RPMI8226 (cell line): ENCODE results near the gene SLC1A7.

ENCODE experiments used
- DNase-seq: peaks from one replicate; pipeline ENCODE4 v3.0.0-alpha.2; 2015

SLC1A7 gene

DNA sequence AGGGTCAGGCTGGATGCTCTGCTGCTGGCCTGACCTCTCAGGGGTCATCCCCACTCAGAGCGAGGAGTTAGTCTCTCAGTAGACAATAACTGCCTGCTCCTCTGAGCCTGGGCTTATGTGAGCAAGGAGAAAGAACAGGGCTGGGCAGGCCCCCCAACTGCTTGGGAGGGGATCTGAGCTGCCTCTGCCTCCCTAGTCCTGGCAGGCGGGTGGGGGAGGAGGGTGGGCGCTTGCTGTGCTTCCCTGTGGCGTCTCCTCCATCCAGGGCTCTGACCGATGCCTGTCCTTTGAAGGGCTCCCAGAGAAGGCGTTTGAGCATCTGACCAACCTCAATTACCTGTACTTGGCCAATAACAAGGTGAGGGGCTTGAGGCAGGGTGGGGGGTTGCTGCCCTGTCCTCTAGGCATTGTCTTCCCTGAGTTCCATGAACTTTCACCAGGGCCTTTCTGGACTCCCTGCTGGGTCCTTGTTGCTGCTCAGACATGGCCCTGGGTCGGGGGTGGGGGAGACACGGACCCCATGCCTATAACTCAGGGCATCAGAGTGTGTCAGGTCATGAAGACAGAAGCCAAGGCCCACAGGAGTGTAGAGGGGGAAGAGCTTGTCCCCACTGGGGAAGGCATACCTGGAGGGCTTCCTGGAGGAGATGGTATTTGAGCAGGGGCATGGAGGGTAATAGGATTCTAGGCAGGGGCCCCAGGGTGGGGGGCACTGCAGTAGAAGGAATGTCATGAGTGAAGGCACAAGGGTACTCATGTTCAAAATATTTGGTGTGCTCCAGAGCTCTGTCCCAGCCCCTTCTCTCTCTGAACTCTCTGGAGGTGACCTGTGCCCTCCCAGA, 67.9 kb downstream of the SLC1A7 start:
- no peak for DNase-seq

DNA sequence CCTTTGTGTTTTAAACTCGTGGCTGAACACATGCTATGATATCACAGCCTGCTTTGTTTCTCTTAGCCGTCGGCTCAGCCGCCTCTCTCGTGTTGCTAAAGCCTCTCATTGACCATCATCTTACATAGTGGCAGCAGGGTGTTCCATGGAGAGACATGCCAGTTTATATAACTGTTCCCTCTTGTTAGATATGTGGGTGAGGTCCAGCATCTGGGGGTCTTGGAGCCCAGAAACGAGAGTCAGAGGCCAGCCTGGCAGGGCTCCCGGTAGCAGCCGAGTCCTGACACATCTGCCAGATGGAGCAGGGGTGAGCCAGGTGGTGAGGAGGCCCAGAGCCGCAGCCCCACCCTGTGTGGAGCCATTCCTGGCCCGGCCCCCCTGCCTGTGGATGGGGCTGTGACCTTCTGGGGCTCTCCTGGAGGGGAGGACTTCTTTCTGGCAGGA, 68.5 kb downstream of the SLC1A7 start:
- no peak for DNase-seq

DNA sequence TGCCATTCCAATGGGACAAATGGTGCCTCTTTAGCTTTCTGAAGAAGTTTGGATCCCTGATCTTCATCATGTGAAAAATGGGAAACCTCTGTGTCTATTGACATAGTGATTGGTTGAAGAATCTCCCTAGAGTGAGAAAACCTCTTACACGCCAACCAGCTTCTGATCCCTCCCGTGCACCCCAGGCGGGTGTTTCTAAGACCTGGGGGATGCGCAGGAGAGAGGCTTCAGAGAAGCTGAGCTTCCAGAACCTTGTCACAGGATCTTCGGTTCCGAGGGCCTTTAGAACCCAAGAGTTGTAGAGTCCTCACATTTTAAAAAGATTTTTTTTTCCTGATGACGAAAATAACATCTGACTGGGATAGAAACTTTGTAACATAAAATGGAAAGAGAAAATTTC, 69.2 kb downstream of the SLC1A7 start:
- DNase-seq, result no peak

DNA sequence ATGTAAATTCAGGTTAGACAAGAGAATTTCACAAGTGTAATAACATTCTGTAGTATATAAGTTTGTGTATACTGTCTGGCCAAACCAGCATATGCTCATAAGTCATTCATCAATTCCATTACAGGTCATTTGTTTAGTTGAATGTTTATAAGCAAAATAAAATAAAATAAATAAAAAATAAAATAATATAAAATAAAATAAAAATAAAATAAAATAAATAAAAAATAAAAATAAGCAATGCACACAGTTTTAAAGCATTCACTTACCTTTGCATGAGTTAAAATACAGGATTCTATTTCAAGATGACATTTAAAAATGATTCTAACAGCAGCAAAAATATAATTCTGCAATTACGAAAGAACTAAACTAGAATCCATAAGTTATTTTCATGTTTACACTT, 70.5 kb downstream of the SLC1A7 start:
- no peak for DNase-seq

DNA sequence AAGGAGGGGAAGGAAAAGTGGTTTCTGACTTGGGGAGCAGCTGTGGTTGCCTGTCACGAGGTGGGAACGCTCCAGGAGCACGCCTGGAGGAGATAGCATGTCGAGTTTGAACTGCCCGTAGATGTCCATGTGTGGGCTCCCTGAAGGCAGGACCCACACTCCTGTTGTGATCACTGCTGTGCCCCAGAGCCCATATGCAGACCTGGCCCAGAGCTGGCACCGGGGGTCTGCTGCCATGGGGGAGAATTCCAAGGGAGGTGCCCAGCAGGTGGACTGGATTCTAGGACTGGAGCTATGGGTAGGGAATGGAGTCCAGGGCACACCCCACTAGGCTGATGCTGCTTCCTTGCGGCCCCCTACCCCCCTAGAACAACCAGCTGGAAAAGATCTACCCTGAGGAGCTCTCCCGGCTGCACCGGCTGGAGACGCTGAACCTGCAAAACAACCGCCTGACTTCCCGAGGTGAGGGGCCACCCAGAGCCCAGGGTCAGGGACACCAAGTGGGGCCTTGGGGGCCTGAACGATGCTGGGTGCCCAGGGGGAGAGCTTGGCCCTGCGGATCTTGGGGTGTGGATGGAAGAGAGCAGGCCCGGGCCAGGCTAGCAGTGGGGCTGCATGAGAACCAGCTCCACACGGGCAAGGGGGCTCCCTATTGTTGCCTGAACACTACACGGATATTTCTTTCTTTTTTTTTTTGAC, 71.1 kb downstream of the SLC1A7 start:
- no peak for DNase-seq

DNA sequence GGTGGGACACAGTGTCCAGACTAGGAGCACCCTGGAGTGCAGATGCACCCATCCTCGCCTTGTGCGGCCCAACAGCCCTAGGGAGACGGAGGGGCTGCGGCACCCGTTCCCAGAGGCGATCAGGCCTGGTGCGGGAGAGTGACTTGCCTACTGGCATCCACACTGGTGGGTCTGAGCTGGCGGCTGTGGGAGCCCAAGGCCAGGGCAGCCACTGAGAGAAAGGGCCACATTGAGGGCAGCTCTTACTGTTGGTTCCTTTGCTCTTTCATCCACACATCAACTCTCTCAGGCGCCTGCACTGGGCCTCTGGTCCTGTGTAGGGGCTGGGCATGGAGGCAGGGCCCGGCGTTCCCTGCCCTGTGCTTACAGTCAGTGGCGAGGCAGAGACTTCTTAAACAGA, 71.8 kb downstream of the SLC1A7 start:
- DNase-seq, result no peak

DNA sequence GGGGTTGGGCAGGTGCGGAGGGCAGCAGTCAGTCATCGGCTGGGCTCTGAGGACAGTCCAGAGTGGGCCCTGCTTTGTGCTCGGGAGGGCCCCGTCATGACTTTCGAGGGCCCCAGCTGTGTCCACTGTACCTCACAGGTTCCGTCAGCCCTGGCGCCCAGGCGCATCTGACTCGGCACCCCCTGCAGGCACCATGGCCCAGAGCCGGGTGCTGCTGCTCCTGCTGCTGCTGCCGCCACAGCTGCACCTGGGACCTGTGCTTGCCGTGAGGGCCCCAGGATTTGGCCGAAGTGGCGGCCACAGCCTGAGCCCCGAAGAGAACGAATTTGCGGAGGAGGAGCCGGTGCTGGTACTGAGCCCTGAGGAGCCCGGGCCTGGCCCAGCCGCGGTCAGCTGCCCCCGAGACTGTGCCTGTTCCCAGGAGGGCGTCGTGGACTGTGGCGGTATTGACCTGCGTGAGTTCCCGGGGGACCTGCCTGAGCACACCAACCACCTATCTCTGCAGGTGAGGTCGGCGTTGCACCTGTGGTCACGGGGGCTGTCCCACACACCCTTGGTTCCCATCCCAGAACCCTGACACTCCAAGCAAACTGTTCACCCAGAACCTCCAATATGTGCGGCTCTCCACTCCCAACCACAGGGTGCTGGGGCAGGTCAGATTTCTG, 72.6 kb downstream of the SLC1A7 start:
- DNase-seq, result no peak

DNA sequence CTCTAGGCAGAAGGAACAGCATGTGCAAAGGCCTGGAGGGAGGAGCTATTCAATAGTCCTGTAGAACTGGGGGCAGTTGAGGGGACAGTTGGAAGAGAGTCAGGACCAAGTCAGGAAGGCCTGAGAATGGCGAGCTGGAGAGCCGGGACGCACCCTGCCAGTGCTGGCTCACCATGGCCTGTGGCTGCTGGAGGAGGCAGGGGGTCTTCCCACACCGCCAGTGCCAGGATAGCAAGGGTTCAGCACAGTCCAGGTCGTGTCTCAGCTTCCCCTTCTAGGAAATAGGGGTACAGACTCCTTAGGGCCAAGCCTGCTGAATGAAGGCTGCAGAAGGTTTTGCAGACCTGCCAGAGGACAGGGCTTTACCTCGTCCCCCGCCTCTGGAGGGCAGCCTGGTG, 73.2 kb downstream of the SLC1A7 start:
- no peak for DNase-seq

DNA sequence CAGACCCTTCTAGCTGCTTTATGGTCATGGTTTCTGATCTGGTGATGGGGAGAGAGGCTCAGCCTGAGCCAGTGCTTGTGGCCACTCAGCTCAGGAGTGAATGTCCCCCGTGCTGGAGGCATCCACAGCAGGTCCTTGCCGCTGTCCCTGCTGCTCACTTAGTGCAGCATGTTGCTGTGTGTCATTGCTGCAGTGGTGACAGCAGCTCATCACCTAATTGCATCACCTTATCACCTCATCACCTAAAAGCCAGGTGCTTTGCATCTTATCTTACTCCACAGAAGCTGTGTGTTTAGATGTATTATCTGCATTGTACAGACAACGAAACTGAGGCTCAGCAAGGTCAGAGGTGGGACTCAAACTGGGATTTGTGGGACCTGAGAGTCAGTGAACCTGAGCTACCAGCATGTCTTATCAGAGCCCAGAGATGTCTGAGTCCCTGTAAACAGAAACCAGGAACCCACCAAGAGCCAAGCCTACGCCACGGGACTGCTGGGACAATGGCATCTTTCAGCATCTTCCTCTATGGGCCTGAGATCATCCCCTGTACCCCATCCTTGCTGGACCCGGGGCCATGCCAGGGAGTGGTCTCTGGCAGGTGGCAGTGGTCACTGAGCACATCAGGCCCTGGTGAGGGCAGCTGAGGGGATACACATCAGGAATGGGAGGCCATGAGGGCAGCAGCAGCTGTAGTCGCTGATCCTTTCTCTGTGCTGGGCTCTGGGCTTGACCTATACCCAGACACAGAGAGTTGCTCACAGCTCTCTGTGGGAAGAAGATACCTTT, 73.9 kb downstream of the SLC1A7 start:
- DNase-seq, result no peak

DNA sequence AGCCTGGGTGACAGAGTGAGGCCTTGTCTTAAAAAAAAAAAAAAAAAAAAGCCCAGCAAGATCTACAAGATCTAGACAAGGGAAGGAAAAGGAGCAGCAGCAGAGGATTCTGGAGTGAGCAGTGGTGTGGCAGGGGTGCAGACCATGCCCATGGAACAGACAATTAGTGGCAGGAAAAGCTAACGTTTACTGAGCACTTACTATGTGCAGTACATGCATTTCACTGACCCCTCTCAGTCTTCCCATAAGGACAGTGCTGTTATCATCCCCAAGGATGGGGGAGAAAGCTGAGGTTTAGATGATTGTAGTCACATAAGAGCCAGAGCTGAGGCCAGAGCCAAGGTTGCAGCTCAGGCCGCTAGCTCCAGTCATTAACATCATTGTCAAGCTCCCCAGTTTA, 74.6 kb downstream of the SLC1A7 start:
- DNase-seq, result no peak

DNA sequence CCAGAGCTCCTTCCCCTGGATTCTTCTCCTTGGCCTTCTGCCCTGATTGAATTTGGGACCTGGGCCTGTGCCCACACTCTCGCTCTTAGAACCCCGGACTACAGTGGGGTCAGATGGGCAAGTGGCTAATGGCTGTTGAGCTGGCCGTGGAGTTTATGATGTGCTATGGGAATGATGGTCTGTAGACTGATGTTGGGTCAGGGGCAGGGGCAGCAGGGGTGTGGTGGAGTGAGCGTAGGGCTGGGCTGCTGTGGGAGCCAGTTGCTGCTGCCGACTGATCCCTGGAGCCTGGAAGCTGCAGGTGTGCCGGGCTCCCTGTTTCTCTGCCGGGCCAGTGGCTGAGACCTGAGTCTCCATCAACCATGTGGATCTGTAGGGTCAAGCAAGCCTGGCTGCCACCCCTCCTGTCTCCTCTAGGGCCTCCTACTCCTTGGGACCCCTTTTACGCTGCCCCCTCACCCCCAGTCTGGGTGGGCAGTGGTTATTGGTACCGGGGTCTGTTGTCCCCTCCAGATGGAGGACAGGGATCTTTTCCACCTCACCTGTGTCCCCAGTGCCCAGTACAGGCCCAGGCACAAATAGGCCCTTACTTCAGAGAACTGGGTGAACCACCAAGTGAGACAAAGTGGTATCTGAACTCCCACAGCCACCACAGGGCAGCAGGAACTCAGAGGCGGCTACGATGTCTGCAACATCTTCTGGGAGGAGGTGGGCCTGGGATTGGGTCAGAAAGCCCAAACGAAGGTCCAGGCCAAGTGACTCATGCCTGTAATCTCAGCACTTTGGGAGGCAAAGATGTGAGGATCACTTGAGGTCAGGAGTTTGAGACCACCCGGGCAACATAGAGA, 75.3 kb downstream of the SLC1A7 start:
- DNase-seq, result no peak

DNA sequence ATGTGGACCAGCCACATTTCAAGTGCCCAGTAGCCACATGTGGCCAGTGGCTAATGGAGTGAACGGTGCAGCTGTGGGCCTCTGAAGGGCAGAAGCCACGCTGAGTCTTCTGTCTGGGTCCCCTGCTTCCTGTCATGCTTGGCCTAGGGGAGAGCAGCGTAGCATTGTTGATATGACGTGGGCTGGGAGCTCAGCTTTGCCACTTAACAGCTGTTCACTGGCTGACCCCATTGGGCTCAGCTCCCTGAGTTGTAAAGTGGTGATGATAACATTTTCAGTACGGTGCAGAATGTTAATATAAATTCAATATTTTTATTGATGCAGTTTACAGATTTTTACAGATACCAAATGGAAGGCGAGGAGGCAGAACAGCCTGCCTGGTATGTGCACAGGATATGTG, 76.0 kb downstream of the SLC1A7 start:
- DNase-seq, result no peak

DNA sequence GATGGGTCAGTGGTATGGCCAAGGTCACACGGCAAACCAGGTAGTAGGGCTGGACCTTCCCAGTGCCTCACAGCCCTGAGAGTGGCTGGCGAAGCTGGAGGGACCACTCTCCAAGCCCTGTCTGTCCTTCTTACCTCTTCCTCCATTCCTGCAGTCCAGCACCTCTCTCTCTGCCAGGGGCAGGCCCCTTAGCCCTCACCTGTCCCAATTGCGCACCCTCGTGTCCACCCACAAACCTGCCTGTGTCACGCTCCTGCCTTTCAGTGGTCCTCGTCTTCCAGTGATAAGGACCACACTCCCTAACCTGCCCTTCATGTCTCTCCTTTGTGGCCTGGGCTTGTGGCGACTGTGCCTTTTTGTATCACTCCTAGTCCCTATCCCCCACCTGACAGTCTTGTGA, 77.0 kb downstream of the SLC1A7 start:
- DNase-seq, result no peak

DNA sequence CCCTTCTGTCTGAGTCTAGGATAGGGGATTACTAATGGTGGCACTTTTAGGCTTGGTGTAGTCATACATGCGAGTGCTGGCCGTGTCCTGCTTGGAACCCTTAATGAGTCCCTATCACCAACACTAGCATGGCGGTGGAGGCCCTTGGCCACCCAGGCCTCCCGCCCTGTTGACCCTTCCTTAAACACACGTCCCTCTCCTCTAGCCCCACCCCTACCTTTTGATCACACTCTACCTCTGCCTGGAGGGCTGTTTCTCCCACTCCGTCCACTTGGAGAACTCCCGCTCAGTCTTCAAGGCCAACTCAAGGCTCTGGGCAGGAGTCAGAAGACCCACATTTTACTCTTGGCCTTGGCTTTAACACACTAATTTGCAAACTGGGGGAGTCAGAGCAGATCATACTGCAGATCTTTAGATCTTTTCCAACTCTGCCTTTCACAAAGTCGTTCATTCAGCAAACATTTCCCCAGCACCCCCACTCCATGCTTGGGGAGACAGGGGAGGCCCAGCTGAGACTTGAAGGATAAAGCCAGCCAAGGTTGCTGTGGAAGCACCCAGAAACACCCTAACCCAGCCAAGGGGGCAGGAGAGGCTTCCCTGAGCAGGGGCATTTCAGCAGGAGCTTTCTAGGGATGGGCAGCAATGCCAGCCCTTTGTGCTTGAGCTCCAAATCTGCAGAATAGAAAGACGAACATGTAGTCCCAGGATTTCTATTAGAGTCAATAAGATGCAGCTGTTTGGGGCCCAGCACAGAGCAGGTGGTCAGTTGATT, 78.5 kb downstream of the SLC1A7 start:
- DNase-seq, result no peak

DNA sequence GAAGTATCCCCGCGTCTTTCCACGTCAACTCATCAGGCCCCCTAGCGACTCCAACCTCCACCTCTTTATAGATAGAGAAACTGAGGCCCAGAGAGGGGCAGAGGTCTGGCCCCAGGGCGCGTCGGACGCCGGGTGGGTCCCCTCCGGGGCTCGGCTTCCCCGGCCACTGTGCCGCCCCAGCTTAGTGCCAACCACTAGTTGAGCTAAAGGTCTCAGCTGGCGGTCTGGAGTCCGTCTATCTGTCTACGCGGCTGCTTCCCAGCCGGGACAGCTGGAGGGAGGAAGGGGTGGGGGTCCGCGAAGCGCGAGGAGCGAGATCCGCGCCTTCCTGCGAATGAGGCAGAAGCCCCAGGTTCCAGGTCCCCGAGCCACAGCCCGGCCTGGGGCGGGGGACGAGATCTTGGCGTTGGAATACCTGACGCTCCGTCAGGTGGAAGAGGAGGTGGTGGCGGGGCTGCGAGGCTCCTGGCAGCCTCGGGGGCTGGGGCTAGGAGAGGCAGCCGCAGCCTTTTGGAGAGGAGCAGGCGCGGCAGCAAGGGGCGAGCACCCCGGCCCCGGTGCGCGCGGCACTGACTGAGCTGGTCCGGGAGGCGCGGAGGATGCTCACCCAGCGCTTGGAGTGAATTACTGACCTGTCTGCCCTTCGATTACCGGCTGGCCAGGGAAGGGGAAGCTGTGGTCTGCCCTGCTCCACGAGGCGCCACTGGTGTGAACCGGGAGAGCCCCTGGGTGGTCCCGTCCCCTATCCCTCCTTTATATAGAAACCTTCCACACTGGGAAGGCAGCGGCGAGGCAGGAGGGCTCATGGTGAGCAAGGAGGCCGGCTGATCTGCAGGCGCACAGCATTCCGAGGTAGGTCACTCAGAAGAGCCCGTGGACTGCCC, 79.5 kb downstream of the SLC1A7 start:
- no peak for DNase-seq

DNA sequence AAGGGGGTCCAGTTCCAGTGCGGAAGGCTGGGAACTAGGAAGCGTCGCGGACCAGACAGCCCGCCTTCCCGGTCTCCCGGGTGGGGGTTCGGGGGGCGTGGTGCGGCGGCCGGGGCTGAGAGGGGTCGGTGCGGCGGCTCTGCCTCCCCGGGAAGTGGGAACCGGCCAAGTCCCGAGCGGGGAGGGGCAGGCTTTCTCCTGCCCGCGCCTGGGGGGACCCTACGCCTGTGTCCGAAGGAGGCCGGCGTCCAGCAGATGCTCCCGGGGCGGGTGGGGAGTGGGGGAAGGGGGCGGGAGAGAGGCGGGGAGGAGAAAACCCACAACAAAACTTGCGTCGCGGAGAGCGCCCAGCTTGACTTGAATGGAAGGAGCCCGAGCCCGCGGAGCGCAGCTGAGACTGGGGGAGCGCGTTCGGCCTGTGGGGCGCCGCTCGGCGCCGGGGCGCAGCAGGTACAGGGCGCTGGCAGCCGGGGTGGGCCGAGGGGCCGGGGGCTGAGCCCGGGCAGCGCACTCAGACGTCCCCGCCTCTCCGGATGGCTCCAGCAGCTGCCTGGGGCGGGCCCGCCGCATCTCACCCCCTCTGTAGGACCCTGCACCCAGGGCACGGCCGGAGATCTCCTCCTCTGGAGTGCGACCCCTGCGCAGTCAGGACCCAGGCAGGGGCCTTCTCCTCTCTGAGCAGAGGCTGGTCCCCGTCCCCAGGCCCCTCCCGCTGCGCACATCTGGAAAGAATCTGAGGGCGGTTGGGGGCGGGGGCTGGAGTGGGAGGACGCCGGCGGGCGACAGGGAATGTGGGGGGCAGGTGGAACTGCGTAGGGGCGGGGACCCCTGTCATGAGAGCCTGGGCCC, 80.4 kb downstream of the SLC1A7 start, which contains the start of gene PODN:
Gene PODN (plus strand): TSS at position 355 of the 849 bp plus-strand sequence. CDS start 7,643 bp downstream, outside the sequence.
- DNase-seq, result no peak

DNA sequence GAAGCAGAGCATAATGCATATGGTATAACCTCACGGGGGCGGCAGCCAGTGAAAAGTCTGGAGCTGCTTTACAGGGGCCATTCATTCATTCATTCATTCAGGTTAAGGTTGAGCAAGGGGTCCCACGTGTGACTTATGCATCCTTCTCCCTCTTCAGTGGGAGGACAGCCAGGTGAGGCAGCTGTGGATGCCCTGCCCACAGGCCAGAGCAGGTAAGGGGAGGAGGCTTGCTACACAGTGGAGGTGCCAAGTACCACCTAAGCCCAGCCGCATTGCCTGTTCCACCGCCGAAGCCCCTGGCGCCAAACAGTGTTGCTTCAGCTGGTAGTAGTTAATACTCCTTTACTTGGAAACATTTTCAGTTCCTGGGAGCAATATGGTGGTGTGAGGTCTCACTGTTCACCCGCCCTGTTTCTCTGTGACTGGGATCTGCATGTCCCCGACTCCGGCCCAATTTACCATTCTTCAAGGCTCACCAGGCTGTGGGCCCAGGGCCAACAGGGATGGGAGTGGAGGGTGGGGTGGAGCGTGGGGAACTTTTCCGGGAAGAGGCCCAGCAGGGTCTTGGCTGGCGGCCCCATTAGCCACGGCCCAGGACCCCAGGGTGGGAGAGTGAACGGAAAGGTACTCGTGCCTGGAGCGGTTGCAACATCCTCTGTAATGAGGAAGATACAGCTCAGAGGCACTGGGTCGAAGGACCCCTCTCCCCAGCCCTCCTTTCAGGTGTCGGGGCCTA, 81.1 kb downstream of the SLC1A7 start:
- DNase-seq, result no peak

DNA sequence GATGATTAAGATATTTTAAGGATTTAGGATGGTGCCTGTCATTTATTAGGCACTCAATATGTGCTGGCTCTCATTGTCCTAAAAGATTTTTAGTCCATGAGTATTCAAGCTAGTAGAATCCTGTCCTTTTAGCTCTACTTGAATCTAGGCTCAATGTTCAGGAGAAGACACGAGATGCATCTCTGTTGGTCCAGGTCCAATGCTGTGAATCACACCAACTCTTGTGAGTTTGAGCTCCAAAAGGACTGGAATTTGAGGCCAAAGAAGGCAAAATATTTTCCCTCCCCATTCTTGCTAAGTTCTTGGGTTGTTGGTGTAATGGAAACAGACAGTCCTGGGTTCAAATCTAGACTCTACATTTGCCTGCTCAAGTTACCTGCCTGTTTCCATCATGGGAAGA, 81.9 kb downstream of the SLC1A7 start:
- no peak for DNase-seq
